IMR-90 (cell line): ENCODE measurements around the gene TMEM52. TPM values are rescaled to one million over a fixed set of nuclear protein-coding genes. Genes with fewer than 3 reads are reported as not detected.

Experiments used
- ATAC-seq: fragments of 200-7000 bp; cut with Tn5 transposase; 2 replicates; pipeline ENCODE4 v1.9.1; 2020; ENCODE audit warnings: low read depth, mild to moderate bottlenecking, moderate library complexity
- BruUV-seq: library from RNA; stranded (reverse); fragments of 400-500 nt; replicated peaks from 2 replicates; lab custom pipeline; 2021; lab: Mats Ljungman, UMichigan
- CTCF ChIA-PET: fragments of 300-600 bp; formaldehyde crosslinking; extraction: SDS; loops from one replicate; lab custom pipeline; 2021; ENCODE audit warnings: antibody characterized with exemption; lab: Yijun Ruan, JAX
- POLR2A ChIA-PET: fragments of 300-600 bp; sonication (Branson Sonifier 250); formaldehyde crosslinking; loops from one replicate; lab custom pipeline; 2022; ENCODE audit warnings: antibody characterized with exemption; ENCODE audit not compliant: unreplicated experiment; lab: Charles Lee
- DNase-seq: peaks from one replicate; pipeline ENCODE4 v3.0.0; 2013
- H2AFZ ChIP-seq: replicated peaks from 2 replicates; pipeline ENCODE3; 2013; ENCODE audit warnings: low read length, mild to moderate bottlenecking; ENCODE audit not compliant: poor library complexity
- H2AK5ac ChIP-seq: 2 replicates; pipeline ENCODE4 v1.6.1; 2013; ENCODE audit warnings: low read depth, low read length, inconsistent platforms
- H2AK9ac ChIP-seq: replicated peaks from 2 replicates; pipeline ENCODE3; 2013; ENCODE audit warnings: mild to moderate bottlenecking, low read depth, low read length, moderate library complexity; ENCODE audit not compliant: poor library complexity
- H2BK120ac ChIP-seq: 2 replicates; pipeline ENCODE4 v1.6.1; 2013; ENCODE audit warnings: low read depth, low read length, inconsistent platforms
- H2BK15ac ChIP-seq: 3 replicates; pipeline ENCODE4 v1.6.1; 2013; ENCODE audit warnings: low read depth, low read length, inconsistent platforms
- H2BK20ac ChIP-seq: 2 replicates; pipeline ENCODE4 v1.6.1; 2013; ENCODE audit warnings: low read depth, mild to moderate bottlenecking, inconsistent platforms, low read length, moderate library complexity
- H2BK5ac ChIP-seq: 2 replicates; pipeline ENCODE4 v1.6.1; 2013; ENCODE audit warnings: mild to moderate bottlenecking, low read depth, low read length, inconsistent platforms; ENCODE audit not compliant: poor library complexity, severe bottlenecking
- H3K14ac ChIP-seq: replicated peaks from 2 replicates; pipeline ENCODE4 v1.6.1; 2013; ENCODE audit warnings: low read depth, low read length, inconsistent platforms
- H3K18ac ChIP-seq: 2 replicates; pipeline ENCODE4 v1.6.1; 2013; ENCODE audit warnings: low read depth, low read length, control low read depth
- H3K23ac ChIP-seq: 2 replicates; pipeline ENCODE4 v1.6.1; 2013; ENCODE audit warnings: low read depth, low read length, inconsistent platforms
- H3K27ac ChIP-seq: 2 replicates; pipeline ENCODE4 v1.5.1; 2013; ENCODE audit warnings: mild to moderate bottlenecking, control low read depth, low read length; ENCODE audit not compliant: insufficient read depth
- H3K27me3 ChIP-seq: 2 replicates; pipeline ENCODE4 v1.6.1; 2013; ENCODE audit warnings: low read length; ENCODE audit not compliant: control insufficient read depth, insufficient read depth
- H3K36me3 ChIP-seq: 2 replicates; pipeline ENCODE4 v1.6.1; 2013; ENCODE audit warnings: low read length, mixed read lengths; ENCODE audit not compliant: control insufficient read depth, insufficient read depth
- H3K4ac ChIP-seq: 2 replicates; pipeline ENCODE4 v1.6.1; 2013; ENCODE audit warnings: low read depth, low read length, inconsistent platforms
- H3K4me1 ChIP-seq: 2 replicates; pipeline ENCODE4 v1.6.1; 2013; ENCODE audit warnings: low read length, mixed read lengths; ENCODE audit not compliant: control insufficient read depth, insufficient read depth
- H3K4me2 ChIP-seq: 2 replicates; pipeline ENCODE4 v1.6.1; 2013; ENCODE audit warnings: low read depth, mild to moderate bottlenecking, control low read depth, low read length, moderate library complexity
- H3K4me3 ChIP-seq: 2 replicates; pipeline ENCODE4 v1.5.1; 2013; ENCODE audit warnings: low read depth, mild to moderate bottlenecking, control low read depth, low read length, moderate library complexity; ENCODE audit not compliant: insufficient read depth
- H3K56ac ChIP-seq: 2 replicates; pipeline ENCODE4 v1.6.1; 2013; ENCODE audit warnings: low read length, inconsistent platforms; ENCODE audit not compliant: insufficient read depth; ENCODE audit errors: extremely low read depth
- H3K79me1 ChIP-seq, 2 experiments: 2 replicates each; pipeline ENCODE4 v1.6.1; 2013; ENCODE audit warnings: low read length in 2 of 2, inconsistent platforms in 1 of 2, low read depth in 1 of 2
- H3K9ac ChIP-seq: 2 replicates; pipeline ENCODE4 v1.6.1; 2013; ENCODE audit warnings: low read depth, low read length, control low read depth
- H3K9me1 ChIP-seq: 2 replicates; pipeline ENCODE4 v1.6.1; 2013; ENCODE audit warnings: low read length, inconsistent platforms; ENCODE audit not compliant: insufficient read depth
- H3K9me3 ChIP-seq: 2 replicates; pipeline ENCODE4 v1.6.1; 2013; ENCODE audit warnings: low read length; ENCODE audit not compliant: control insufficient read depth, insufficient read depth
- H4K20me1 ChIP-seq: 2 replicates; pipeline ENCODE4 v1.6.1; 2013; ENCODE audit warnings: low read length, inconsistent platforms; ENCODE audit not compliant: insufficient read depth
- H4K5ac ChIP-seq: 2 replicates; pipeline ENCODE4 v1.6.1; 2013; ENCODE audit warnings: mild to moderate bottlenecking, low read depth, low read length, control low read depth
- H4K8ac ChIP-seq, 2 experiments: 2 replicates each; pipeline ENCODE4 v1.6.1; 2013; ENCODE audit warnings: low read depth in 2 of 2, low read length in 2 of 2, control low read depth in 1 of 2, inconsistent platforms in 1 of 2
- H4K91ac ChIP-seq: 2 replicates; pipeline ENCODE4 v1.6.1; 2013; ENCODE audit warnings: low read depth, low read length, inconsistent platforms; ENCODE audit not compliant: insufficient read depth
- CHD1 ChIP-seq: IDR thresholded peaks from 2 replicates; pipeline ENCODE4 v1.6.1; 2012; ENCODE audit warnings: low read depth, low read length, improper control_type of control experiment
- WGBS, 2 experiments: methylation state at CpG; one replicate each; pipeline versions ENCODE4 v1.1.5 to v1.1.7; 2013; ENCODE audit warnings: missing lambda C conversion rate in 2 of 2; ENCODE audit not compliant: insufficient read length in 1 of 2; ENCODE audit errors: extremely low coverage in 2 of 2; 5-methylcytosine and 5-hydroxymethylcytosine counted together
- dilution Hi-C: fragments of 300-500 bp; cut with HindIII; formaldehyde crosslinking; loops from one replicate; pipeline ENCODE4 v1.14.3; 2018; ENCODE audit warnings: low sequenced_read_pairs; ENCODE audit not compliant: unreplicated experiment
- in situ Hi-C: fragments of 300-500 bp; cut with MboI; formaldehyde crosslinking; loops from 3 replicates; pipeline ENCODE4 v1.14.3; 2019; ENCODE audit warnings: low sequenced_read_pairs, inconsistent platforms, mixed read lengths
- intact Hi-C: fragments of 100-400 bp; cut with micrococcal nuclease; formaldehyde crosslinking; loops from 2 replicates; pipeline ENCODE4 v1.10.0; 2022
- polyA plus RNA-seq, 3 experiments: library from polyadenylated mRNA; depleted of rRNA; stranded (reverse); fragments of >200 nt; gene quantifications; 2 replicates each; pipeline ENCODE4 v1.2.3, GENCODE V29; 2012; ENCODE audit warnings: low replicate concordance in 1 of 3
- total RNA-seq: library from RNA; depleted of rRNA; stranded (reverse); fragments of >200 nt; gene quantifications from 2 replicates; pipeline ENCODE4 v1.2.3, GENCODE V29; 2012

TMEM52 gene
- total and polyA plus RNA-seq, 2 of the 4 experiments (the other 2 are of a cell fraction) = 0.54 to 1.3 TPM

GRCh38 chr1:1899266-1899966 is 19.7 kb downstream of the TMEM52 start:
- no TSS peak for BruUV-seq
- DNase-seq = no peak
- no peak overlapping the region for H3K14ac ChIP-seq
- no peaks in the 10 kb centered on the region for H3K36me3 ChIP-seq
- H2AFZ ChIP-seq = no peak overlapping the region
- H2AK9ac ChIP-seq = no peak overlapping the region
- in situ Hi-C loops = no loop called here
- no peaks in the 10 kb centered on the region for H3K4me1 ChIP-seq
- H4K20me1 ChIP-seq = no peaks in the 10 kb centered on the region
- H3K9ac ChIP-seq = no peak overlapping the region
- H3K27me3 ChIP-seq = peaks cover 2% of the 10 kb centered on the region; the same call in 1 of the 2 replicates
- 54% methylated on average over 2 of the region's 16 CpGs; no CpG with 5 or more reads in 1 of the 2 experiments for WGBS, 2 experiments
- ChIA-PET CTCF (no interaction called here), POLR2A (no interaction called here)
- no peak overlapping the region for H3K27ac ChIP-seq
- H3K18ac ChIP-seq = no peak overlapping the region
- no peak overlapping the region for H3K4me3 ChIP-seq
- H3K56ac ChIP-seq = no peak overlapping the region
- H2BK120ac ChIP-seq = no peak overlapping the region
- no peak for ATAC-seq
- H2BK20ac ChIP-seq = no peak overlapping the region
- H4K8ac ChIP-seq = no peak overlapping the region
- H4K5ac ChIP-seq = no peak overlapping the region
- intact Hi-C loops = no loop called here
- H3K79me1 ChIP-seq = no peaks in the 10 kb centered on the region
- H4K91ac ChIP-seq = no peak overlapping the region
- no peak overlapping the region for H2AK5ac ChIP-seq
- peaks cover 3% of the 10 kb centered on the region; the same call in 1 of the 2 replicates for H3K9me3 ChIP-seq
- no peak for TF ChIP-seq CHD1
- H2BK15ac ChIP-seq = no peak overlapping the region
- dilution Hi-C loops = no loop called here
- no peak overlapping the region for H3K23ac ChIP-seq
- H2BK5ac ChIP-seq = no peak overlapping the region
- peaks cover 2% of the 10 kb centered on the region for H3K9me1 ChIP-seq
- H3K4ac ChIP-seq = no peak overlapping the region
- no peak overlapping the region for H3K4me2 ChIP-seq
